OCI-LY7 (cell line): ENCODE measurements around the gene TTLL10. TPM values are rescaled to one million over a fixed set of nuclear protein-coding genes. Genes with fewer than 3 reads are reported as not detected.

ENCODE experiments used
- BruUV-seq: library from RNA; stranded (reverse); fragments of 400-500 nt; replicated peaks from 2 replicates; lab custom pipeline; 2021; lab: Mats Ljungman, UMichigan
- CTCF ChIA-PET: fragments of 300-600 bp; sonication (Branson Sonifier 250); formaldehyde crosslinking; loops from one replicate; lab custom pipeline; 2022; ENCODE audit warnings: antibody characterized with exemption; ENCODE audit not compliant: unreplicated experiment; lab: Charles Lee
- POLR2A ChIA-PET: fragments of 300-600 bp; sonication (Branson Sonifier 250); formaldehyde crosslinking; loops from one replicate; lab custom pipeline; 2022; ENCODE audit warnings: antibody characterized with exemption; lab: Charles Lee
- DNase-seq: peaks from one replicate; pipeline ENCODE4 v3.0.0-alpha.2; 2015; ENCODE audit warnings: low spot score
- H2AFZ ChIP-seq: fragments of 200-600 bp; sonication (generic), shearing (Covaris generic); 2 replicates; pipeline ENCODE4 v1.6.1; 2014; ENCODE audit warnings: mild to moderate bottlenecking, antibody characterized with exemption, low read length, moderate library complexity
- H3K27ac ChIP-seq: fragments of 200-600 bp; sonication (generic); 2 replicates; pipeline ENCODE4 v1.5.1; 2014; ENCODE audit warnings: mixed run types, low read depth, mild to moderate bottlenecking, moderate library complexity, low read length, inconsistent platforms; ENCODE audit not compliant: poor library complexity, severe bottlenecking
- H3K36me3 ChIP-seq: fragments of 200-600 bp; sonication (generic); 2 replicates; pipeline ENCODE4 v1.6.1; 2014; ENCODE audit warnings: mild to moderate bottlenecking, antibody characterized with exemption, low read length, moderate library complexity, mixed read lengths; ENCODE audit not compliant: insufficient read depth
- H3K4me1 ChIP-seq: fragments of 200-600 bp; sonication (generic); 2 replicates; pipeline ENCODE4 v1.5.1; 2014; ENCODE audit warnings: mild to moderate bottlenecking, low read length; ENCODE audit not compliant: insufficient read depth, poor library complexity, severe bottlenecking
- H3K4me2 ChIP-seq: fragments of 200-600 bp; sonication (generic); 2 replicates; pipeline ENCODE4 v1.6.1; 2014; ENCODE audit warnings: mild to moderate bottlenecking, low read length
- H3K4me3 ChIP-seq: fragments of 200-600 bp; sonication (generic); 2 replicates; pipeline ENCODE4 v1.5.1; 2014; ENCODE audit warnings: mild to moderate bottlenecking, low read depth, low read length; ENCODE audit not compliant: poor library complexity, severe bottlenecking
- H3K79me2 ChIP-seq: fragments of 200-600 bp; sonication (generic); 2 replicates; pipeline ENCODE4 v1.6.1; 2016; ENCODE audit warnings: low read depth, mild to moderate bottlenecking, low read length, moderate library complexity, mixed read lengths; ENCODE audit not compliant: insufficient read depth
- H3K9me2 ChIP-seq: fragments of 200-600 bp; sonication (generic); 2 replicates; pipeline ENCODE4 v1.6.1; 2016; ENCODE audit warnings: mild to moderate bottlenecking, low read length, mixed read lengths; ENCODE audit not compliant: insufficient read depth
- H3K9me3 ChIP-seq: fragments of 200-600 bp; sonication (generic); 2 replicates; pipeline ENCODE4 v1.6.1; 2014; ENCODE audit warnings: mild to moderate bottlenecking, mixed run types, low read length, mixed read lengths
- H4K20me1 ChIP-seq: fragments of 200-600 bp; sonication (generic); 2 replicates; pipeline ENCODE4 v1.6.1; 2014; ENCODE audit warnings: mild to moderate bottlenecking, antibody characterized with exemption, low read length, moderate library complexity, mixed read lengths; ENCODE audit not compliant: insufficient read depth
- EZH2phosphoT487 ChIP-seq: fragments of 200-600 bp; sonication (generic); IDR thresholded peaks from 2 replicates; pipeline ENCODE4 v1.6.1; 2018; ENCODE audit warnings: low read depth, borderline replicate concordance, mild to moderate bottlenecking, mixed run types, antibody characterized with exemption, low read length, moderate library complexity, mixed read lengths
- intact Hi-C: fragments of 100-400 bp; cut with micrococcal nuclease; formaldehyde crosslinking; loops from one replicate; pipeline ENCODE4 v1.10.0; 2022; ENCODE audit not compliant: unreplicated experiment
- total RNA-seq, 2 experiments: library from RNA; depleted of rRNA in 1 of 2; stranded (reverse); fragments of >200 nt in 1 of 2; shearing (Covaris generic) in 1 of 2; gene quantifications; 2 replicates each; pipeline ENCODE4 v1.2.3, GENCODE V29; 2014 to 2022
- TF ChIP-seq, protein P1 (sequence below): fragments of 200-600 bp; sonication (generic); conservative IDR thresholded peaks from 2 replicates; pipeline ENCODE4 v1.5.1; 2014; ENCODE audit warnings: mild to moderate bottlenecking, antibody characterized with exemption, low read length, moderate library complexity, mixed read lengths

The TTLL10 gene
- total RNA-seq, 2 experiments from 2014 or later, result not detected

DNA sequence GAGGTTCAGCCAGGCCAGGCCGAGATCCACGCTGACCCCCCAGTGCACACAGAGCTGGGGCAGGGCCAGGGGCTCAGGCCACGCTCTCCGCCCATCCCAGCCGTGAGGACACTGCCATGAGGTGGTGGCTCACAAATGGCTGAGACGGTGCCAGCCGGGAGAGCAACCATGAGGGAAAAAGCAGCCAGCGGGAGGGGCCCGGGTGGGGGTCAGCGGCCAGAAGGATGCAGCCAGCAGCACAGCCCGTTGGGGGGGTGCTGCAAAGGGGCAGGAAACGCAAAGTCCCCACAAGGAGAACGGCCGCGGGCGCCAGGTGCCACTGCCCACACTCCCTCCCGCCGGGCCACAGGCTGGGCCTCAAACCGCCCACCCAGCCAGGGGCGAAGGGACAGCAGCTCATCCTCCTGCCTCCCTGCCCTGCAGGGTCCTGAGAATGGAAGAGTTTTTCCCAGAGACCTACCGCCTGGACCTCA is 8.3 kb downstream of the TTLL10 start:
- Histone ChIP-seq H3K9me2 (no peaks in the 10 kb centered on the region), H3K79me2 (no peaks in the 10 kb centered on the region), H2AFZ (no peak overlapping the region), H3K4me2 (no peak overlapping the region), H3K4me3 (no peak overlapping the region), H4K20me1 (no peaks in the 10 kb centered on the region), H3K36me3 (no peaks in the 10 kb centered on the region), H3K9me3 (no peaks in the 10 kb centered on the region), H3K27ac (no peak overlapping the region), H3K4me1 (no peaks in the 10 kb centered on the region)
- BruUV-seq, result no TSS peak
- no peak for DNase-seq
- intact Hi-C loops, result no loop called here
- POLR2A ChIA-PET, result no interaction called here
- TF ChIP-seq EZH2phosphoT487, result no peak
- TF ChIP-seq, protein P1, sequence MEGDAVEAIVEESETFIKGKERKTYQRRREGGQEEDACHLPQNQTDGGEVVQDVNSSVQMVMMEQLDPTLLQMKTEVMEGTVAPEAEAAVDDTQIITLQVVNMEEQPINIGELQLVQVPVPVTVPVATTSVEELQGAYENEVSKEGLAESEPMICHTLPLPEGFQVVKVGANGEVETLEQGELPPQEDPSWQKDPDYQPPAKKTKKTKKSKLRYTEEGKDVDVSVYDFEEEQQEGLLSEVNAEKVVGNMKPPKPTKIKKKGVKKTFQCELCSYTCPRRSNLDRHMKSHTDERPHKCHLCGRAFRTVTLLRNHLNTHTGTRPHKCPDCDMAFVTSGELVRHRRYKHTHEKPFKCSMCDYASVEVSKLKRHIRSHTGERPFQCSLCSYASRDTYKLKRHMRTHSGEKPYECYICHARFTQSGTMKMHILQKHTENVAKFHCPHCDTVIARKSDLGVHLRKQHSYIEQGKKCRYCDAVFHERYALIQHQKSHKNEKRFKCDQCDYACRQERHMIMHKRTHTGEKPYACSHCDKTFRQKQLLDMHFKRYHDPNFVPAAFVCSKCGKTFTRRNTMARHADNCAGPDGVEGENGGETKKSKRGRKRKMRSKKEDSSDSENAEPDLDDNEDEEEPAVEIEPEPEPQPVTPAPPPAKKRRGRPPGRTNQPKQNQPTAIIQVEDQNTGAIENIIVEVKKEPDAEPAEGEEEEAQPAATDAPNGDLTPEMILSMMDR, result no peak
- CTCF ChIA-PET, result no interaction called here

DNA sequence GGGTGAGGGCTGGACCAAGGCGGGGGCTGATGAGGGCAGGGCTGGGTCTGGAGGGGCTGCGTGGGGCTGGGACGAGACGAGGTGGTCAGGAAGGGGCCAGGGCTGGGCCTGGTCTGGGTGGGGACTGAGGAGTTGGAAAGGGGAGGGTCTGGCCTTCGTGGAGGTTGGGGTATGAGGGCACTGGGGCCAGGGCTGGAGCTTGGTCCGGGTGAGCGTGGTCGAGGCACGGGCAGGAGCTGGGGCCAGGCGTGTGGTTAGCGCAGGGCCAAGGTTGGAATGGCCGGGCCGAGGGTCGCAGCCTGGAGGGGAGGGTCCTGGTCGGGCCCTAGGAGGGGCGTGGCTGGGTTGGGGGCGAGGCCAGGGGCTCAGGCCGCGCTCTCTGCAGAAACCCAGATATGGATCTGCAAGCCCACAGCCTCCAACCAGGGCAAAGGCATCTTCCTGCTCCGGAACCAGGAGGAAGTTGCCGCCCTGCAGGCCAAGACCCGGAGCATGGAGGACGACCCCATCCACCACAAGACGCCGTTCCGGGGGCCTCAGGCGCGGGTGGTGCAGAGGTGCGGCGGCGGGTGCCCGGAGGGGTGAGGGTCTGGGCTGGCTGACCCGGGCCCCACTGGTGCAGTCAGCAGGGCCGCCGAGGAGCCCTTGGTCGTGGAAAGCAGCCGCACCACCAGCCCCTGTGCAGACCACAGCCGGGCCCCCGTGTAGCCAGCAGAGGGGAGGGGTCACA is 9.0 kb downstream of the TTLL10 start:
- POLR2A ChIA-PET, result no interaction called here
- no peak for DNase-seq

More for the DNA sequence above, 9.0 kb downstream of the TTLL10 start:
- BruUV-seq, result no TSS peak
- Histone ChIP-seq H3K36me3 (no peaks in the 10 kb centered on the region), H3K9me3 (no peaks in the 10 kb centered on the region), H3K4me2 (no peak overlapping the region), H4K20me1 (no peaks in the 10 kb centered on the region), H2AFZ (no peak overlapping the region), H3K4me3 (no peak overlapping the region), H3K4me1 (no peaks in the 10 kb centered on the region), H3K27ac (no peak overlapping the region), H3K79me2 (no peaks in the 10 kb centered on the region), H3K9me2 (no peaks in the 10 kb centered on the region)
- TF ChIP-seq, protein P1, result no peak
- no peak for TF ChIP-seq EZH2phosphoT487
- CTCF ChIA-PET, result no interaction called here
- intact Hi-C loops, result no loop called here
